Urinary bladder (tissue), 4 donors: Measurements from ENCODE around the gene TINAG. TPM values are rescaled to one million over a fixed set of nuclear protein-coding genes. Genes with fewer than 3 reads are reported as not detected.
"Not testable (repeated sequence)": the region's sequence is repeated elsewhere in the genome, so short reads cannot be mapped to it uniquely, and the experiment has no call there.

Experiments
- DNase-seq: peaks from one replicate; pipeline ENCODE4 v3.0.0-alpha.2; 2015; ENCODE audit errors: extremely low spot score
- H3K27ac ChIP-seq: one replicate; pipeline ENCODE4 v1.5.1; 2013; ENCODE audit warnings: low read depth, mild to moderate bottlenecking, moderate library complexity
- H3K36me3 ChIP-seq: one replicate; pipeline ENCODE4 v1.6.1; 2013; ENCODE audit warnings: mild to moderate bottlenecking, moderate library complexity; ENCODE audit not compliant: insufficient read depth
- H3K4me1 ChIP-seq: one replicate; pipeline ENCODE4 v1.6.1; 2013; ENCODE audit warnings: mild to moderate bottlenecking, moderate library complexity; ENCODE audit not compliant: insufficient read depth
- H3K4me3 ChIP-seq: one replicate; pipeline ENCODE4 v1.5.1; 2013; ENCODE audit warnings: low read depth, low read length
- WGBS: extraction: QIAGEN DNeasy Blood & Tissue Kit; methylation state at CpG from one replicate; pipeline ENCODE4 v1.1.7; 2013; 5-methylcytosine and 5-hydroxymethylcytosine counted together
- polyA plus RNA-seq: library from polyadenylated mRNA; stranded (reverse); fragments of 200-250 nt; gene quantifications from one replicate; pipeline ENCODE4 v1.2.3, GENCODE V29; 2013
- total RNA-seq: library from RNA; depleted of rRNA; stranded (reverse); fragments of >200 nt; gene quantifications from one replicate; pipeline ENCODE4 v1.2.3, GENCODE V29; 2014
- donor health status: healthy with polysubstance abuse.
- donor health status: healthy.

TINAG gene
- total and polyA plus RNA-seq, 2 donors: 0.16 TPM; not detected in 1

GRCh38 chr6:54288474-54288873 lies 19.8 kb upstream of the TINAG start:
- Histone ChIP-seq H3K4me1 (no peaks in the 10 kb centered on the region), H3K36me3 (no peaks in the 10 kb centered on the region), H3K4me3 (no peak overlapping the region), H3K27ac (no peak overlapping the region)
- WGBS: 92% methylated on average over 2 of the region's 2 CpGs
- DNase-seq: no peak

GRCh38 chr6:54289426-54289825 lies 18.8 kb upstream of the TINAG start:
- WGBS: 77% methylated on average over 4 of the region's 4 CpGs
- Histone ChIP-seq H3K36me3 (no peaks in the 10 kb centered on the region), H3K27ac (no peak overlapping the region), H3K4me3 (no peak overlapping the region), H3K4me1 (no peaks in the 10 kb centered on the region)
- DNase-seq: no peak

GRCh38 chr6:54291146-54291545 lies 17.1 kb upstream of the TINAG start:
- Histone ChIP-seq H3K4me1 (no peaks in the 10 kb centered on the region), H3K4me3 (no peak overlapping the region), H3K27ac (no peak overlapping the region), H3K36me3 (no peaks in the 10 kb centered on the region)
- WGBS: 60% methylated on average over 2 of the region's 2 CpGs
- DNase-seq: no peak

- no peak for DNase-seq
- Histone ChIP-seq H3K4me1 (no peaks in the 10 kb centered on the region), H3K4me3 (no peak overlapping the region), H3K27ac (no peak overlapping the region), H3K36me3 (no peaks in the 10 kb centered on the region)
- 78% methylated on average over 2 of the region's 2 CpGs for WGBS
Measured at GRCh38 chr6:54291738-54292137, 16.5 kb upstream of the TINAG start.

- H3K4me1 ChIP-seq: no peaks in the 10 kb centered on the region
- H3K36me3 ChIP-seq: no peaks in the 10 kb centered on the region
- 89% methylated on average over 8 of the region's 8 CpGs for WGBS
- DNase-seq: no peak
- H3K27ac ChIP-seq: no peak overlapping the region
- no peak overlapping the region for H3K4me3 ChIP-seq
Measured at GRCh38 chr6:54294965-54295532, 13.2 kb upstream of the TINAG start.

- Histone ChIP-seq H3K4me1 (no peaks in the 10 kb centered on the region), H3K36me3 (no peaks in the 10 kb centered on the region), H3K27ac (no peak overlapping the region), H3K4me3 (no peak overlapping the region)
- 86% methylated on average over 2 of the region's 2 CpGs for WGBS
- no peak for DNase-seq
Measured at GRCh38 chr6:54299542-54300269, 8.5 kb upstream of the TINAG start.

GRCh38 chr6:54301770-54302169 lies 6.5 kb upstream of the TINAG start:
- no peaks in the 10 kb centered on the region for H3K36me3 ChIP-seq
- H3K4me3 ChIP-seq: no peak overlapping the region
- DNase-seq: no peak
- no peaks in the 10 kb centered on the region for H3K4me1 ChIP-seq
- no peak overlapping the region for H3K27ac ChIP-seq

GRCh38 chr6:54307439-54307910 lies 766 bp upstream of the TINAG start:
- Histone ChIP-seq H3K4me1 (no peaks in the 10 kb centered on the region), H3K4me3 (no peak overlapping the region), H3K27ac (no peak overlapping the region), H3K36me3 (no peaks in the 10 kb centered on the region)
- WGBS: 81% methylated on average over 2 of the region's 2 CpGs
- DNase-seq: no peak

- Histone ChIP-seq H3K4me1 (no peaks in the 10 kb centered on the region), H3K27ac (no peak overlapping the region), H3K4me3 (no peak overlapping the region), H3K36me3 (no peaks in the 10 kb centered on the region)
- no peak for DNase-seq
- WGBS: 83% methylated on average over 4 of the region's 4 CpGs
Measured at GRCh38 chr6:54308986-54309315, 710 bp downstream of the TINAG start.

GRCh38 chr6:54310377-54311152 lies 2.3 kb downstream of the TINAG start:
- DNase-seq: no peak
- Histone ChIP-seq H3K4me1 (no peaks in the 10 kb centered on the region), H3K27ac (no peak overlapping the region), H3K4me3 (no peak overlapping the region), H3K36me3 (no peaks in the 10 kb centered on the region)
- WGBS: 90% methylated on average over 1 of the region's 1 CpG

GRCh38 chr6:54315656-54316055 lies 7.4 kb downstream of the TINAG start:
- no peak overlapping the region for H3K27ac ChIP-seq
- H3K4me3 ChIP-seq: no peak overlapping the region
- no peaks in the 10 kb centered on the region for H3K36me3 ChIP-seq
- no peaks in the 10 kb centered on the region for H3K4me1 ChIP-seq
- no peak for DNase-seq
- WGBS: 86% methylated on average over 4 of the region's 4 CpGs

- no peak for DNase-seq
- Histone ChIP-seq H3K36me3 (no peaks in the 10 kb centered on the region), H3K27ac (no peak overlapping the region), H3K4me1 (no peaks in the 10 kb centered on the region), H3K4me3 (no peak overlapping the region)
- WGBS: 63% methylated on average over 1 of the region's 1 CpG
Measured at GRCh38 chr6:54320871-54321270, 12.6 kb downstream of the TINAG start.

- Histone ChIP-seq H3K4me1 (no peaks in the 10 kb centered on the region), H3K36me3 (no peaks in the 10 kb centered on the region), H3K4me3 (no peak overlapping the region), H3K27ac (no peak overlapping the region)
- 69% methylated on average over 7 of the region's 7 CpGs for WGBS
- no peak for DNase-seq
Measured at GRCh38 chr6:54327631-54328030, 19.4 kb downstream of the TINAG start.

GRCh38 chr6:54331571-54331970 lies 23.3 kb downstream of the TINAG start:
- not testable (repeated sequence) for DNase-seq
- WGBS: 73% methylated on average over 2 of the region's 2 CpGs

More at GRCh38 chr6:54331571-54331970, 23.3 kb downstream of the TINAG start:
- H3K4me3 ChIP-seq, H3K27ac ChIP-seq, H3K36me3 ChIP-seq, H3K4me1 ChIP-seq: not testable (repeated sequence)
